K562 (cell line): ENCODE measurements around the gene EVI5. TPM values are rescaled to one million over a fixed set of nuclear protein-coding genes. Genes with fewer than 3 reads are reported as not detected.

Experiments
- ASH1L ChIP-seq: fragments of 450-650 bp; IDR thresholded peaks from 2 replicates; pipeline ENCODE4 v1.6.1; 2018; ENCODE audit warnings: borderline replicate concordance, mild to moderate bottlenecking, low read depth; ENCODE audit not compliant: partially characterized antibody
- ATF1 ChIP-seq, 2 experiments: fragments of 450-650 bp in 1 of 2; IDR thresholded peaks; 2 replicates each; pipeline ENCODE4 v1.6.1; 2016; ENCODE audit warnings: missing compliant biosample characterization in 1 of 2, missing genetic modification characterization in 1 of 2
- CREB1 ChIP-seq, 2 experiments: sonication (generic) in 1 of 2; formaldehyde crosslinking in 1 of 2; IDR thresholded peaks; 2 replicates each; pipeline versions ENCODE4 v1.6.1 to v1.8.0; 2012 to 2022; ENCODE audit warnings: inconsistent platforms in 1 of 2, mild to moderate bottlenecking in 1 of 2, missing genetic modification reagents in 1 of 2, moderate library complexity in 1 of 2
- FOXJ2 ChIP-seq: fragments of 200-800 bp; sonication (Bioruptor generic); IDR thresholded peaks from 2 replicates; pipeline ENCODE4 v1.6.1; 2016; ENCODE audit warnings: missing genetic modification characterization, missing compliant biosample characterization
- HNRNPLL ChIP-seq: fragments of 200-400 bp; formaldehyde crosslinking; IDR thresholded peaks from 2 replicates; pipeline ENCODE4 v1.6.1; 2017; ENCODE audit warnings: low read length, low read depth, mild to moderate bottlenecking; ENCODE audit not compliant: poor library complexity, severe bottlenecking
- HNRNPUL1 ChIP-seq: fragments of 200-400 bp; formaldehyde crosslinking; IDR thresholded peaks from 2 replicates; pipeline ENCODE4 v1.6.1; 2017; ENCODE audit warnings: low read length
- KHSRP ChIP-seq: fragments of 450-650 bp; IDR thresholded peaks from 2 replicates; pipeline ENCODE4 v1.6.1; 2017
- RAD51 ChIP-seq: fragments of 450-650 bp; IDR thresholded peaks from 2 replicates; pipeline ENCODE4 v1.7.1; 2016; ENCODE audit warnings: low read depth, mild to moderate bottlenecking, borderline replicate concordance
- RBM34 ChIP-seq: fragments of 200-400 bp; formaldehyde crosslinking; IDR thresholded peaks from 2 replicates; pipeline ENCODE4 v1.6.1; 2018; ENCODE audit warnings: low read length, borderline replicate concordance; ENCODE audit not compliant: insufficient read depth
- RFX1 ChIP-seq: fragments of 450-650 bp; IDR thresholded peaks from 2 replicates; pipeline ENCODE4 v1.6.1; 2016; ENCODE audit warnings: mild to moderate bottlenecking, moderate library complexity
- SMARCC2 ChIP-seq: fragments of 450-650 bp; IDR thresholded peaks from 2 replicates; pipeline ENCODE4 v1.6.1; 2017; ENCODE audit warnings: antibody characterized with exemption, moderate library complexity, mild to moderate bottlenecking, low read depth
- SMARCE1 ChIP-seq: fragments of 450-650 bp; IDR thresholded peaks from 2 replicates; pipeline ENCODE4 v1.7.1; 2016; ENCODE audit warnings: mild to moderate bottlenecking
- ZBTB5 ChIP-seq: fragments of 450-650 bp; IDR thresholded peaks from 2 replicates; pipeline ENCODE4 v1.6.1; 2017; ENCODE audit warnings: antibody characterized with exemption
- ZNF23 ChIP-seq: fragments of 250-450 bp; sonication (Bioruptor Pico); IDR thresholded peaks from 2 replicates; pipeline ENCODE4 v1.4.0; 2020; ENCODE audit warnings: mild to moderate bottlenecking
- ZSCAN29 ChIP-seq: fragments of 450-650 bp; IDR thresholded peaks from 2 replicates; pipeline ENCODE4 v1.6.1; 2017
- polyA plus RNA-seq, 8 experiments: library from polyadenylated mRNA; depleted of rRNA in 4 of 8; stranded (reverse) in 5 of 8; unstranded in 3 of 8; fragments of >200 nt; fragmentation: Nextera tagmentation in 2 of 8; fragmentation: Illumina TruSeq in 1 of 8; extraction: Ambion mirVana in 2 of 8; extraction: Trizol in 1 of 8; gene quantifications; 2 replicates each; pipeline versions ENCODE4 v1.2.1 to v1.2.3, GENCODE V29; 2011 to 2014; ENCODE audit warnings: inconsistent platforms in 1 of 8, missing spikeins in 1 of 8
- total RNA-seq, 7 experiments: library from RNA; depleted of rRNA in 6 of 7; stranded (reverse); fragments of >200 nt in 6 of 7; fragmentation: Illumina TruSeq in 2 of 7; extraction: Trizol in 2 of 7; gene quantifications; 2 replicates each; pipeline versions ENCODE4 v1.2.1 to v1.2.3, GENCODE V29; 2011 to 2021; ENCODE audit warnings: low replicate concordance in 1 of 7
- TF ChIP-seq, protein P1 (sequence below): sonication (generic); formaldehyde crosslinking; IDR thresholded peaks from 2 replicates; pipeline ENCODE4 v1.8.0; 2022; ENCODE audit warnings: mild to moderate bottlenecking, missing genetic modification reagents
- TF ChIP-seq, protein P2 (sequence below): fragments of 450-650 bp; IDR thresholded peaks from 2 replicates; pipeline ENCODE4 v1.6.1; 2016; ENCODE audit warnings: antibody characterized with exemption
- TF ChIP-seq, protein P3 (sequence below): IDR thresholded peaks from 2 replicates; pipeline ENCODE4 v1.6.1; 2012; ENCODE audit warnings: low read depth, low read length, improper control_type of control experiment, borderline replicate concordance

The EVI5 gene
- total and polyA plus RNA-seq, 9 of the 15 experiments (the other 6 are each of a cell fraction or from before 2014, with no cell fraction given), result 1.7 to 50.1 (median 13.7) TPM

GRCh38 chr1:92831762-92832536 is 47.0 kb upstream of the EVI5 start, which contains the start of gene RPL5 (continued):
- TF ChIP-seq, protein P1, sequence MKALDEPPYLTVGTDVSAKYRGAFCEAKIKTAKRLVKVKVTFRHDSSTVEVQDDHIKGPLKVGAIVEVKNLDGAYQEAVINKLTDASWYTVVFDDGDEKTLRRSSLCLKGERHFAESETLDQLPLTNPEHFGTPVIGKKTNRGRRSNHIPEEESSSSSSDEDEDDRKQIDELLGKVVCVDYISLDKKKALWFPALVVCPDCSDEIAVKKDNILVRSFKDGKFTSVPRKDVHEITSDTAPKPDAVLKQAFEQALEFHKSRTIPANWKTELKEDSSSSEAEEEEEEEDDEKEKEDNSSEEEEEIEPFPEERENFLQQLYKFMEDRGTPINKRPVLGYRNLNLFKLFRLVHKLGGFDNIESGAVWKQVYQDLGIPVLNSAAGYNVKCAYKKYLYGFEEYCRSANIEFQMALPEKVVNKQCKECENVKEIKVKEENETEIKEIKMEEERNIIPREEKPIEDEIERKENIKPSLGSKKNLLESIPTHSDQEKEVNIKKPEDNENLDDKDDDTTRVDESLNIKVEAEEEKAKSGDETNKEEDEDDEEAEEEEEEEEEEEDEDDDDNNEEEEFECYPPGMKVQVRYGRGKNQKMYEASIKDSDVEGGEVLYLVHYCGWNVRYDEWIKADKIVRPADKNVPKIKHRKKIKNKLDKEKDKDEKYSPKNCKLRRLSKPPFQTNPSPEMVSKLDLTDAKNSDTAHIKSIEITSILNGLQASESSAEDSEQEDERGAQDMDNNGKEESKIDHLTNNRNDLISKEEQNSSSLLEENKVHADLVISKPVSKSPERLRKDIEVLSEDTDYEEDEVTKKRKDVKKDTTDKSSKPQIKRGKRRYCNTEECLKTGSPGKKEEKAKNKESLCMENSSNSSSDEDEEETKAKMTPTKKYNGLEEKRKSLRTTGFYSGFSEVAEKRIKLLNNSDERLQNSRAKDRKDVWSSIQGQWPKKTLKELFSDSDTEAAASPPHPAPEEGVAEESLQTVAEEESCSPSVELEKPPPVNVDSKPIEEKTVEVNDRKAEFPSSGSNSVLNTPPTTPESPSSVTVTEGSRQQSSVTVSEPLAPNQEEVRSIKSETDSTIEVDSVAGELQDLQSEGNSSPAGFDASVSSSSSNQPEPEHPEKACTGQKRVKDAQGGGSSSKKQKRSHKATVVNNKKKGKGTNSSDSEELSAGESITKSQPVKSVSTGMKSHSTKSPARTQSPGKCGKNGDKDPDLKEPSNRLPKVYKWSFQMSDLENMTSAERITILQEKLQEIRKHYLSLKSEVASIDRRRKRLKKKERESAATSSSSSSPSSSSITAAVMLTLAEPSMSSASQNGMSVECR (CRISPR knock-in tag), result peak; percentile 97
- TF ChIP-seq ATF1 (CRISPR knock-in tag; IDR thresholded peaks at IDR 0.05) (peak; percentile 73), ATF1 (tag; IDR thresholded peaks at IDR 0.05) (peak; percentile 97), SMARCC2 (peak; percentile 48; the same call in 1 of the 2 replicates), CREB1 (IDR thresholded peaks at IDR 0.05) (peak; percentile 91), CREB1 (CRISPR knock-in tag; IDR thresholded peaks at IDR 0.05) (peak; percentile 94), HNRNPUL1 (no peak), ASH1L (peak; percentile 8), FOXJ2 (tag) (peak; percentile 47; the same call in 1 of the 2 replicates), ZSCAN29 (peak; percentile 82), SMARCE1 (no peak), ZNF23 (CRISPR knock-in tag) (no peak), HNRNPLL (peak; percentile 91), RAD51 (0 out of 2 replicates have a peak, but pooled peaks have one; percentile 29), RFX1 (no peak), KHSRP (0 out of 2 replicates have a peak, but pooled peaks have one; percentile 33), ZBTB5 (no peak), RBM34 (no peak)
- TF ChIP-seq, protein P2, sequence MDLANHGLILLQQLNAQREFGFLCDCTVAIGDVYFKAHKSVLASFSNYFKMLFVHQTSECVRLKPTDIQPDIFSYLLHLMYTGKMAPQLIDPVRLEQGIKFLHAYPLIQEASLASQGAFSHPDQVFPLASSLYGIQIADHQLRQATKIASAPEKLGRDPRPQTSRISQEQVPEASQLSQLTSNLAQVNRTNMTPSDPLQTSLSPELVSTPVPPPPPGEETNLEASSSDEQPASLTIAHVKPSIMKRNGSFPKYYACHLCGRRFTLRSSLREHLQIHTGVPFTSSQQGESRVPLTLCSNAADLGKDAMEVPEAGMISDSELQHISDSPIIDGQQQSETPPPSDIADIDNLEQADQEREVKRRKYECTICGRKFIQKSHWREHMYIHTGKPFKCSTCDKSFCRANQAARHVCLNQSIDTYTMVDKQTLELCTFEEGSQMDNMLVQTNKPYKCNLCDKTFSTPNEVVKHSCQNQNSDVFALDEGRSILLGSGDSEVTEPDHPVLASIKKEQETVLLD, result peak; percentile 98
- TF ChIP-seq, protein P3, sequence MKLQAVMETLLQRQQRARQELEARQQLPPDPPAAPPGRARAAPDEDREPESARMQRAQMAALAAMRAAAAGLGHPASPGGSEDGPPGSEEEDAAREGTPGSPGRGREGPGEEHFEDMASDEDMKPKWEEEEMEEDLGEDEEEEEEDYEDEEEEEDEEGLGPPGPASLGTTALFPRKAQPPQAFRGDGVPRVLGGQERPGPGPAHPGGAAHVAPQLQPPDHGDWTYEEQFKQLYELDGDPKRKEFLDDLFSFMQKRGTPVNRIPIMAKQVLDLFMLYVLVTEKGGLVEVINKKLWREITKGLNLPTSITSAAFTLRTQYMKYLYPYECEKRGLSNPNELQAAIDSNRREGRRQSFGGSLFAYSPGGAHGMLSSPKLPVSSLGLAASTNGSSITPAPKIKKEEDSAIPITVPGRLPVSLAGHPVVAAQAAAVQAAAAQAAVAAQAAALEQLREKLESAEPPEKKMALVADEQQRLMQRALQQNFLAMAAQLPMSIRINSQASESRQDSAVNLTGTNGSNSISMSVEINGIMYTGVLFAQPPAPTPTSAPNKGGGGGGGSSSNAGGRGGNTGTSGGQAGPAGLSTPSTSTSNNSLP, result peak; percentile 43; the same call in 1 of the 2 replicates
